Measurements from ENCODE around the gene CYP26A1. TPM values are rescaled to one million over a fixed set of nuclear protein-coding genes. Genes with fewer than 3 reads are reported as not detected.

CYP26A1 gene
- total and polyA plus RNA-seq, 4 donors: 0.08 to 1.4 (median 0.29) TPM; not detected in 1

DNA sequence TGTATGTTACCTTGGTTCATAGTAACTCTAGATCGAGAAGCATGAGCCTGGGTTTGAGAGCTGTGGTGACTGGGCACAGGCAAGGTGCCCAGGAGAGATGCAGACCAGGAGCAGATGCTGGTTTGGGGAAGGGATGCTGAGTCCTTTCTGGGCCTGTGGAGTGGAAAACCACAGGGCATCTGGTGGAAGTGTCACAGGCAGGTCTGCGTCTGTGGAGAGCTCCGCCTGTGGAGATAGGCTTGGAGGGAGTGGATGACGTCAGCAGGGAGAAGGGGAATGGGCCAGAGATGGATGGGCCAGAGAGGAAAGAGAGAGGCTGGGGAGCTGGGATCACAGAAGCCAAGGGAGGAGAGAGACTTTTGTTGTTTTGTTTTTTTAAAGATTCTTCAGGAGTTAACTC, 14.8 kb downstream of the CYP26A1 start:
- H3K4me3 ChIP-seq (ENCODE audit: low read depth in 1 of 3, low read length in 3 of 3): no peak overlapping the region
- no peak for DNase-seq (ENCODE audit: low spot score)
- no peak for TF ChIP-seq HNF4A (conservative IDR thresholded peaks at IDR 0.05)
- no peak for TF ChIP-seq RAD21 (IDR thresholded peaks at IDR 0.05)
- TF ChIP-seq YY1 (IDR thresholded peaks at IDR 0.05): no peak
- no peak for TF ChIP-seq CTCF (IDR thresholded peaks at IDR 0.05; ENCODE audit: low read depth, low read length, missing input control)
- TF ChIP-seq REST (IDR thresholded peaks at IDR 0.05): no peak
- no peaks in the 10 kb centered on the region for H3K9me3 ChIP-seq (ENCODE audit: control insufficient read depth in 4 of 4, low read length in 3 of 4)
- H3K27me3 ChIP-seq (ENCODE audit: control insufficient read depth in 4 of 4, insufficient read depth in 4 of 4, low read length in 3 of 4): no peaks in the 10 kb centered on the region
- 92% methylated on average over 4 of the region's 4 CpGs for WGBS
- no peak overlapping the region for H3K27ac ChIP-seq (ENCODE audit: low read depth in 1 of 2, low read length in 2 of 2)
- H3K4me1 ChIP-seq (ENCODE audit: control insufficient read depth in 4 of 4, insufficient read depth in 4 of 4, low read length in 3 of 4): no peaks in the 10 kb centered on the region
- no peak overlapping the region for H3K9ac ChIP-seq (ENCODE audit: low read depth in 1 of 2, low read length in 2 of 2)
- H3K36me3 ChIP-seq (ENCODE audit: control insufficient read depth in 4 of 4, insufficient read depth in 3 of 4, low read depth in 1 of 4, low read length in 3 of 4): no peaks in the 10 kb centered on the region

- WGBS: 83% methylated on average over 2 of the region's 2 CpGs
Measured at GRCh38 chr10:93090619-93091018, 16.9 kb downstream of the CYP26A1 start.

More at GRCh38 chr10:93090619-93091018, 16.9 kb downstream of the CYP26A1 start:
- Histone ChIP-seq H3K9me3 (ENCODE audit: control insufficient read depth in 4 of 4, low read length in 3 of 4) (no peaks in the 10 kb centered on the region), H3K9ac (ENCODE audit: low read depth in 1 of 2, low read length in 2 of 2) (no peak overlapping the region), H3K4me1 (ENCODE audit: control insufficient read depth in 4 of 4, insufficient read depth in 4 of 4, low read length in 3 of 4) (no peaks in the 10 kb centered on the region), H3K27me3 (ENCODE audit: control insufficient read depth in 4 of 4, insufficient read depth in 4 of 4, low read length in 3 of 4) (no peaks in the 10 kb centered on the region), H3K4me3 (ENCODE audit: low read depth in 1 of 3, low read length in 3 of 3) (no peak overlapping the region), H3K27ac (ENCODE audit: low read depth in 1 of 2, low read length in 2 of 2) (no peak overlapping the region), H3K36me3 (ENCODE audit: control insufficient read depth in 4 of 4, insufficient read depth in 3 of 4, low read depth in 1 of 4, low read length in 3 of 4) (no peaks in the 10 kb centered on the region)
- DNase-seq (ENCODE audit: low spot score): no peak
- TF ChIP-seq FOXA1 (IDR thresholded peaks at IDR 0.05) (no peak), ZBTB33 (IDR thresholded peaks at IDR 0.05) (no peak), REST (IDR thresholded peaks at IDR 0.05) (no peak), RXRA (IDR thresholded peaks at IDR 0.05) (no peak), NR2F2 (IDR thresholded peaks at IDR 0.05) (no peak), HNF4G (IDR thresholded peaks at IDR 0.05) (no peak), EGR1 (IDR thresholded peaks at IDR 0.05; ENCODE audit: low read depth in 2 of 2) (no peak), ATF3 (IDR thresholded peaks at IDR 0.05) (no peak), RAD21 (IDR thresholded peaks at IDR 0.05) (no peak), HNF4A (conservative IDR thresholded peaks at IDR 0.05) (no peak)

All from liver (tissue), 9 donors.